HG03439 (cell line): ENCODE measurements around the gene NTNG1.

ENCODE experiments used
- ATAC-seq: cut with Tn5 transposase; IDR thresholded peaks from one replicate; pipeline ENCODE4 v1.9.1; 2021; ENCODE audit warnings: mild to moderate bottlenecking, moderate library complexity; ENCODE audit not compliant: unreplicated experiment

NTNG1 gene

GRCh38 chr1:107254306-107254705, 113.5 kb downstream of the NTNG1 start:
- ATAC-seq: no peak

- no peak for ATAC-seq
Measured at GRCh38 chr1:107255469-107255868, 114.6 kb downstream of the NTNG1 start.

GRCh38 chr1:107262467-107263286, 121.8 kb downstream of the NTNG1 start:
- no peak for ATAC-seq

GRCh38 chr1:107263291-107263915, 122.6 kb downstream of the NTNG1 start:
- ATAC-seq: no peak

DNA sequence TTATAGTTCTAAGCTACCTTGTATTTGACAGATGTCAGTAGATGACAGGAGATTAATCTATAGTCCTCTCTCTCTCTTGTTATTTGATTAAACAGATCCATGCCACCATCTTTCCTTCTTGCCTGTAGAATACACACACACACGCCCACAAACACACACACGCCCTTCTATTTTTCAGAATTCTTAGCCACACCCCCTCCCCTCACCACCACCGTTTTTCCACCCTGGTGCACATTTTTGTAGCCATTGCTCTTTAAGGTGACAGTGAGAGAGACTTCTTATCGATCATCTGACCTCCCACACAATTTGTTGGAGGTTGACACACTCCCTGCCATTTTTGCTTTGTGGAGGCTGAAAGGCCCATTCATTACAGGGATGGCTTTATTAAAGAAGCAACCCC, 123.2 kb downstream of the NTNG1 start:
- no peak for ATAC-seq

DNA sequence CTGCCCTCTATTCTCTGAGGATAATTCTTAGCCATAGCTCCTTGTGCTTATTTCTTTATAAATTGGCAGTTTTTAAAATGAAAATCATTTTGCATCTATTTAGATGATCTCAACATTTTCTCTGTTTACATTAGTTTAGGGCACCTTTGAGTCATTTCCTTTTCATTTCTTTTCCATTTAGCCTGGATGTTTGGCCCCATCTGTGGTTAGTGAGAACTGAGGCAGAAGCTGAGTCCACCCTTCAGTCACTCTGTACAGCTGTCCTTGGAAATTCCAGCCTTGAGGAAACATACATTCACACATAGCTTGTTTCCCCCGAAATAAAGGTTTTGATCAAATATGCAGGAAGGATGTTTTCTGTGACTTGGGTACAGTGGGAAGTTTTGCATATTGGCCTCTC, 123.7 kb downstream of the NTNG1 start:
- ATAC-seq: no peak

GRCh38 chr1:107267489-107267888, 126.7 kb downstream of the NTNG1 start:
- ATAC-seq: no peak

- ATAC-seq: no peak
Measured at GRCh38 chr1:107272321-107272720, 131.5 kb downstream of the NTNG1 start.

- no peak for ATAC-seq
Measured at GRCh38 chr1:107273515-107273914, 132.7 kb downstream of the NTNG1 start.

GRCh38 chr1:107274227-107274626, 133.4 kb downstream of the NTNG1 start:
- no peak for ATAC-seq

DNA sequence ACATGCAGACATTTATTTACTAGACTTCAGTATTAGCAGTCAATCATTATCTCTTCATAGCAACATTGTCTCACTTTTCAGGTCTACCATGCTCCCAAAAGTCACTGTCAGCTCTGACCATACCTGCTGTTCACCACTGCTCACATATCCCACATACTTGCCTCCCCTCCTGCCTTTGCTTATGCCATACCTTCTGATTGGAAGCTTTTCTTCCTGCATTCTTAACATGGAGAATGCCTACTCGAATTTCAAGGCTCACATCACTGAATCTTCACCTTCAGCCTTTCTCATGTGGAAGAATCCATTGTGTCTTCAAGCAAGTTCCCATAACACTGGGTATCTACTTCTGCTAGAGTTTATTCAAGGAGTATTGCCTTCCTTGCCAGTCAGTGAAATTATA, 135.4 kb downstream of the NTNG1 start:
- ATAC-seq: no peak

GRCh38 chr1:107277022-107277421, 136.2 kb downstream of the NTNG1 start:
- ATAC-seq: no peak

- peak; percentile 86 for ATAC-seq
Measured at GRCh38 chr1:107286125-107286524, 145.3 kb downstream of the NTNG1 start.

- ATAC-seq: no peak
Measured at GRCh38 chr1:107291987-107292386, 151.1 kb downstream of the NTNG1 start.

DNA sequence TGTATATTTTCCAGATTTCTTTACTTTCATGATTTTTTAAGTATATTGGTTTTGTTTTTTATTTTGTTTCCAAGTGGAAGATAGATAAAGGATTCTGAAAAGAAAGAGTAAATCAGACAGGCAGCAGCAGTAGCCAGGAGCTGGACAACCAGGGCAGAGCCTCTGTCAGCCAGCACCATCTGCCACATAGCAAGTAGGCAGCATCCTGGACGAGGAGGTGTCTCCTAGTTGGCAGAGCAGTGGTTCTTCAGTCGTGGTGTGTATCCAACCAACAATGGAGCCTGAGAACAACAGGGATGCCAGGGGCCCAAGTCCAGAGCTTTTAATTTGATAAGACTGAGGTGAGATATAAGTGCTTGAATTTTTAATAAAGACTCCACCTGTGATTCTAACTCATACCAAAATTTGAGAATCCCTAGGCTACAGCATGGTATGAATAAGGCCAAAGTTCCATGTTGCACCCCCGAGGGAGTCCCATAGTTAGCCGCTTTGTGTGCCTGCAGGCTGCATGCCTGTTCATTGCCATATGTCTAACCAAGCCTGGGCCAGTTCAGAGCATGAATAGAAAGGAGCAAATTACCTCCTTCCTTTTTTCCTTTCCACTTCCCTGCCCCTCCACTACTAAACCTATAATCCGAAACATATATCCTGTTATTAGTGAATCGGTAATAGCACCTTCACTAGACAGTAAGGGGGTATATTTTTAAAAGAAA, 153.2 kb downstream of the NTNG1 start:
- no peak for ATAC-seq

GRCh38 chr1:107294686-107295085, 153.8 kb downstream of the NTNG1 start:
- ATAC-seq: no peak

- ATAC-seq: no peak
Measured at GRCh38 chr1:107297681-107298080, 156.8 kb downstream of the NTNG1 start.

DNA sequence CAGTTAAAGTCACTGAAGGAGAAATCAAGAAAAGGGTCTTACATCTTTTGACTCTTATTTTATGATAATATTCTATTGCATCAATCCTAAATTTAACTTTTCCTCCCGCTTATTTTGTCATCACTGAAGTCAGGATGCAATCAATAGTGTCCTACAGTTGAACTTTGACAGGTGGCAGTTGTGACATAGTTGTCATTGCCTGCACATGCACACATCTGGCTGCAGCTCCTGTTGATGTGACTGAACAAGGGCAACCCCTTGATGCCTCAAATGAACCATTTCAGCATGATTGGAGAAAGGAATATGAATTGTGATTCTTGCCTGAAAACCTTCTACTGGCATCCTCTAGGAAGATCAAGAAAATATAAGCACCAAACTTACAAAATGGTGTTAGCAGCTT, 157.7 kb downstream of the NTNG1 start:
- no peak for ATAC-seq

- no peak for ATAC-seq
Measured at GRCh38 chr1:107299521-107299920, 158.7 kb downstream of the NTNG1 start.

- peak; percentile 63 for ATAC-seq
Measured at GRCh38 chr1:107309962-107310361, 169.1 kb downstream of the NTNG1 start.

DNA sequence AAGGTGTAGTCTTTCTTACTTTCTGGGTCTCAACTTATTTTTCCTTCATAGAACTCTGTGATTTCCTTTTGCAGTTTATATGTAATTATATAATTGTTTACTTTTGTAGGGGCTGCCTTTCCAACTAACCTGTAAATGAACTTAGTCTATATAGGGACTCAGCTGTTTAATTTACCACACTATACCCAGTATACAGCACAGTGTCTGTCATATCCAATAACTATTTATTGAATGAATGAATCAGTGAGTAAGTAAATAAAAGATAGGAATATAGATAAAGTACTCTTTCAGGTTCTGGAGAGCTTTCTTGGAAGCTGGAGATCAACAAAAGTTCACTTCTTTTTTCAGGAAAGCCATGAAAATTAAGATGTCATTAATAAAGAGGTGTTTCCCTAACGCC, 174.8 kb downstream of the NTNG1 start:
- ATAC-seq: no peak

DNA sequence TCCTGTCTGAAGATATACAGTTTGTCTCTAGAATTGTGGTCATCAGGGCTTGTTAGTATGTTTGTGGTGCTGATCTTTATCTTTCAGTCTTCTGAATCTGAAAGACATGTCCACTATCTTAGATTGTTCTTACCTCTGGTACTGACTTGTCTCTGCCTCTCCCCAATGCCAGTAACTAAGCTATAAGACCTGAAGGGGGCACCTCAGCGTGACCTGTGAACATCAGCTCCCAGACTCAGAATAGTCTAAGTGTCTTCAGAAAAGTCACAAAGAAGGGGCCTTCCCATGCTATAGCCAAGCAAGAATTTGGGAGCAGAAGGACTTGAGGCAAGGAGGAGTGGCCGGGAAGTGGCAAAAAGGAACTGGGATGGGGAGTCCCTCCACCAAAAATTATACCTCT, 178.1 kb downstream of the NTNG1 start:
- no peak for ATAC-seq
